Measurements from ENCODE around the gene RTF2. TPM values are rescaled to one million over a fixed set of nuclear protein-coding genes. Genes with fewer than 3 reads are reported as not detected.

Gene RTF2
- total and polyA plus RNA-seq, 4 donors = 63.8 to 103 (median 85.2) TPM

- peak; percentile 11 to 61 (median 60) for DNase-seq
- no peak overlapping the region for H3K9ac ChIP-seq (ENCODE audit: insufficient read depth in 1 of 2, low read length in 2 of 2)
- H3K36me3 ChIP-seq (ENCODE audit: control insufficient read depth in 4 of 4, insufficient read depth in 4 of 4, low read length in 4 of 4) = peaks cover 9 to 32% (median 16%) of the 10 kb centered on the region in 4 donors
- no peak for TF ChIP-seq CTCF (IDR thresholded peaks at IDR 0.05; ENCODE audit: control extremely low read depth, extremely low read depth)
- peaks cover 0 to 8% (median 0%) of the 10 kb centered on the region in 4 donors for H3K9me3 ChIP-seq (ENCODE audit: control insufficient read depth in 4 of 4, insufficient read depth in 3 of 4, low read length in 3 of 4)
- no peaks in the 10 kb centered on the region for H3K27me3 ChIP-seq (ENCODE audit: control insufficient read depth in 3 of 3, insufficient read depth in 3 of 3, low read length in 2 of 3)
- H3K4me1 ChIP-seq (ENCODE audit: control insufficient read depth in 5 of 5, insufficient read depth in 5 of 5, low read length in 5 of 5) = peaks cover 0 to 4% (median 0%) of the 10 kb centered on the region in 5 donors
- no peak overlapping the region for H3K27ac ChIP-seq (ENCODE audit: low read depth in 1 of 2, low read length in 1 of 2)
- WGBS, 2 donors = 89 to 94% methylated on average over 22 of the region's 22 CpGs
- no peak overlapping the region for H3K4me3 ChIP-seq
- ATAC-seq (ENCODE audit: insufficient read depth, low FRiP score) = no peak
Observed at GRCh38 chr20:56513161-56514150, 45.0 kb downstream of the RTF2 start.

GRCh38 chr20:56516631-56517030, 48.2 kb downstream of the RTF2 start:
- H3K9me3 ChIP-seq (ENCODE audit: control insufficient read depth in 4 of 4, insufficient read depth in 3 of 4, low read length in 3 of 4) = peaks cover 0 to 22% (median 7%) of the 10 kb centered on the region in 4 donors
- no peak overlapping the region for H3K9ac ChIP-seq (ENCODE audit: insufficient read depth in 1 of 2, low read length in 2 of 2)
- no peaks in the 10 kb centered on the region for H3K27me3 ChIP-seq (ENCODE audit: control insufficient read depth in 3 of 3, insufficient read depth in 3 of 3, low read length in 2 of 3)
- H3K36me3 ChIP-seq (ENCODE audit: control insufficient read depth in 4 of 4, insufficient read depth in 4 of 4, low read length in 4 of 4) = peaks cover 26 to 49% (median 36%) of the 10 kb centered on the region in 4 donors
- ATAC-seq (ENCODE audit: insufficient read depth, low FRiP score) = no peak
- DNase-seq = no peak
- H3K4me3 ChIP-seq = no peak overlapping the region
- H3K27ac ChIP-seq (ENCODE audit: low read depth in 1 of 2, low read length in 1 of 2) = no peak overlapping the region
- no peak for TF ChIP-seq CTCF (IDR thresholded peaks at IDR 0.05; ENCODE audit: control extremely low read depth, extremely low read depth)
- 93 to 95% methylated on average over 5 of the region's 5 CpGs for WGBS, 2 donors
- peaks cover 0 to 4% (median 0%) of the 10 kb centered on the region in 5 donors for H3K4me1 ChIP-seq (ENCODE audit: control insufficient read depth in 5 of 5, insufficient read depth in 5 of 5, low read length in 5 of 5)

GRCh38 chr20:56517211-56517610, 48.8 kb downstream of the RTF2 start:
- Histone ChIP-seq H3K36me3 (ENCODE audit: control insufficient read depth in 4 of 4, insufficient read depth in 4 of 4, low read length in 4 of 4) (peaks cover 26 to 49% (median 36%) of the 10 kb centered on the region in 4 donors), H3K4me1 (ENCODE audit: control insufficient read depth in 5 of 5, insufficient read depth in 5 of 5, low read length in 5 of 5) (peaks cover 0 to 4% (median 0%) of the 10 kb centered on the region in 5 donors), H3K4me3 (no peak overlapping the region), H3K9ac (ENCODE audit: insufficient read depth in 1 of 2, low read length in 2 of 2) (no peak overlapping the region), H3K27me3 (ENCODE audit: control insufficient read depth in 3 of 3, insufficient read depth in 3 of 3, low read length in 2 of 3) (no peaks in the 10 kb centered on the region), H3K27ac (ENCODE audit: low read depth in 1 of 2, low read length in 1 of 2) (no peak overlapping the region), H3K9me3 (ENCODE audit: control insufficient read depth in 4 of 4, insufficient read depth in 3 of 4, low read length in 3 of 4) (peaks cover 0 to 22% (median 7%) of the 10 kb centered on the region in 4 donors)
- whole genome bisulfite sequencing, 2 donors = 97 to 98% methylated on average over 7 of the region's 7 CpGs
- ATAC-seq (ENCODE audit: insufficient read depth, low FRiP score) (no peak), DNase-seq (no peak)
- TF ChIP-seq CTCF (IDR thresholded peaks at IDR 0.05; ENCODE audit: control extremely low read depth, extremely low read depth) = no peak
